Neuronal stem cell (in vitro differentiated cells): ENCODE measurements around the gene KCNJ1.

Experiments
- DNase-seq: peaks from one replicate; pipeline ENCODE4 v3.0.0-alpha.2; 2013; ENCODE audit warnings: low spot score
- H2AFZ ChIP-seq: one replicate; pipeline ENCODE4 v1.6.1; 2013; ENCODE audit warnings: mild to moderate bottlenecking, low read length, inconsistent platforms
- H2AK5ac ChIP-seq: 2 replicates; pipeline ENCODE4 v1.6.1; 2013; ENCODE audit warnings: low read depth, mild to moderate bottlenecking, inconsistent platforms, low read length, moderate library complexity, mixed read lengths
- H2BK120ac ChIP-seq: 2 replicates; pipeline ENCODE4 v1.6.1; 2013; ENCODE audit warnings: low read depth, mild to moderate bottlenecking, inconsistent platforms, low read length, moderate library complexity, mixed read lengths
- H2BK12ac ChIP-seq: one replicate; pipeline ENCODE4 v1.6.1; 2013; ENCODE audit warnings: low read length, inconsistent platforms
- H2BK15ac ChIP-seq: 2 replicates; pipeline ENCODE4 v1.6.1; 2013; ENCODE audit warnings: mild to moderate bottlenecking, low read length, inconsistent platforms, mixed read lengths
- H2BK5ac ChIP-seq: one replicate; pipeline ENCODE4 v1.6.1; 2013; ENCODE audit warnings: inconsistent platforms, mild to moderate bottlenecking, low read length, moderate library complexity
- H3K14ac ChIP-seq: one replicate; pipeline ENCODE4 v1.6.1; 2013; ENCODE audit warnings: low read length, inconsistent platforms
- H3K18ac ChIP-seq: 2 replicates; pipeline ENCODE4 v1.6.1; 2013; ENCODE audit warnings: low read length, inconsistent platforms
- H3K23ac ChIP-seq: 2 replicates; pipeline ENCODE4 v1.6.1; 2013; ENCODE audit warnings: low read depth, mild to moderate bottlenecking, mixed read lengths, low read length, inconsistent platforms; ENCODE audit not compliant: poor library complexity
- H3K27ac ChIP-seq: replicated peaks from 3 replicates; pipeline ENCODE4 v1.5.1; 2013; ENCODE audit warnings: low read length, inconsistent platforms
- H3K27me3 ChIP-seq, 3 experiments: 2 replicates each; pipeline ENCODE4 v1.6.1; 2013; ENCODE audit warnings: low read length in 3 of 3, mild to moderate bottlenecking in 2 of 3, inconsistent platforms in 1 of 3, low read depth in 1 of 3, mixed read lengths in 1 of 3, moderate library complexity in 1 of 3; ENCODE audit not compliant: control insufficient read depth in 3 of 3, insufficient read depth in 3 of 3
- H3K36me3 ChIP-seq, 2 donors: replicated peaks in 1 of 2; 2 replicates each; pipeline ENCODE4 v1.6.1; 2013; ENCODE audit warnings: low read length in 2 of 2; ENCODE audit not compliant: control insufficient read depth in 2 of 2, insufficient read depth in 2 of 2
- H3K4ac ChIP-seq: 2 replicates; pipeline ENCODE4 v1.6.1; 2013; ENCODE audit warnings: inconsistent platforms, mild to moderate bottlenecking, low read length, moderate library complexity
- H3K4me1 ChIP-seq, 2 donors: 1 replicate in 1 of 2; 2 replicates in 1 of 2; pipeline ENCODE4 v1.6.1; 2013; ENCODE audit warnings: low read length in 2 of 2, low read depth in 1 of 2; ENCODE audit not compliant: control insufficient read depth in 2 of 2, insufficient read depth in 1 of 2
- H3K4me2 ChIP-seq: one replicate; pipeline ENCODE4 v1.6.1; 2013; ENCODE audit warnings: mild to moderate bottlenecking, low read length, inconsistent platforms; ENCODE audit not compliant: insufficient read depth, poor library complexity, severe bottlenecking
- H3K4me3 ChIP-seq, 2 donors: 2 replicates each; pipeline ENCODE4 v1.5.1; 2013; ENCODE audit warnings: low read length in 2 of 2, mild to moderate bottlenecking in 2 of 2, inconsistent platforms in 1 of 2, moderate library complexity in 1 of 2
- H3K79me1 ChIP-seq: one replicate; pipeline ENCODE4 v1.6.1; 2013; ENCODE audit warnings: low read depth, mild to moderate bottlenecking, inconsistent platforms, low read length, moderate library complexity
- H3K9ac ChIP-seq: one replicate; pipeline ENCODE4 v1.6.1; 2013; ENCODE audit warnings: mild to moderate bottlenecking, low read depth, low read length, inconsistent platforms; ENCODE audit not compliant: poor library complexity
- H3K9me3 ChIP-seq, 2 donors: replicated peaks in 1 of 2; 2 replicates each; pipeline versions ENCODE3 to v1.6.1; 2013; ENCODE audit warnings: low read length in 2 of 2, mild to moderate bottlenecking in 2 of 2, inconsistent platforms in 1 of 2, low read depth in 1 of 2, mixed read lengths in 1 of 2, moderate library complexity in 1 of 2; ENCODE audit not compliant: control insufficient read depth in 2 of 2, insufficient read depth in 1 of 2
- H4K8ac ChIP-seq: one replicate; pipeline ENCODE4 v1.6.1; 2013; ENCODE audit warnings: low read depth, mild to moderate bottlenecking, inconsistent platforms, low read length, moderate library complexity
- H4K91ac ChIP-seq: one replicate; pipeline ENCODE4 v1.6.1; 2013; ENCODE audit warnings: low read length, low read depth, mild to moderate bottlenecking, inconsistent platforms; ENCODE audit not compliant: poor library complexity
- WGBS, 2 donors: extraction: QIAGEN DNeasy Blood & Tissue Kit; methylation state at CpG; one replicate each; pipeline ENCODE4 v1.1.7; 2013; ENCODE audit warnings: missing lambda C conversion rate in 2 of 2, mixed read lengths in 1 of 2; ENCODE audit not compliant: insufficient read length in 2 of 2, insufficient replicate concordance in 1 of 2; ENCODE audit errors: extremely low coverage in 2 of 2; 5-methylcytosine and 5-hydroxymethylcytosine counted together

KCNJ1 gene

DNA sequence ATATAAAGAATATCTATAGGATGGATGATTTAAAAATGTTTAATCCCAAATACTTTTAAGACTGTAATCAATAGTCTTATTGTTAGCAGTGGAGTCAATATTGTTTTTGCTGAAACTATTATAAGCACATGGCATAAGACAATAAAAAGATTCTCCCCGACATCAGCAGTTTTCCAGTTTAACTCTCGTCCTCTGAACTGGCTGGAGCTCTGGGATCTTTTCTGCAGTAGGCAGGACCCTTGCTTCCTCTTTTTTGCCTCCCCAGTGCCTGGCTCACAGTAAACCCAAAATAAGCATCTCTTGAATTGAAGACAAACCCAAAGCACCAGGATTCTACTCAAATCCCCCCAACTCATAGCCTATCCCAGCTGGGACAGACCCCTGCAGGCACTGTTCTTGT lies 32.9 kb downstream of the KCNJ1 start:
- H3K9me3 ChIP-seq, result no peaks in the 10 kb centered on the region
- no peak overlapping the region for H2AK5ac ChIP-seq
- H3K4me1 ChIP-seq, result peaks cover 3 to 20% of the 10 kb centered on the region in 2 donors
- H2BK15ac ChIP-seq, result no peak overlapping the region
- no peaks in the 10 kb centered on the region for H3K79me1 ChIP-seq
- H3K9ac ChIP-seq, result no peak overlapping the region
- no peak overlapping the region for H3K27ac ChIP-seq
- H2BK120ac ChIP-seq, result no peak overlapping the region
- H3K18ac ChIP-seq, result no peak overlapping the region
- no peak for DNase-seq
- H3K4ac ChIP-seq, result no peak overlapping the region
- H4K91ac ChIP-seq, result no peak overlapping the region
- no peak overlapping the region for H3K4me3 ChIP-seq
- H4K8ac ChIP-seq, result no peak overlapping the region
- no CpG with 5 or more reads among the region's 2 CpGs for WGBS, 2 donors
- H3K27me3 ChIP-seq, result no peaks in the 10 kb centered on the region
- H3K36me3 ChIP-seq, result no peaks in the 10 kb centered on the region
- no peak overlapping the region for H2BK12ac ChIP-seq
- no peak overlapping the region for H3K23ac ChIP-seq
- no peak overlapping the region for H2AFZ ChIP-seq
- H3K14ac ChIP-seq, result no peak overlapping the region
- no peak overlapping the region for H3K4me2 ChIP-seq
- H2BK5ac ChIP-seq, result no peak overlapping the region

DNA sequence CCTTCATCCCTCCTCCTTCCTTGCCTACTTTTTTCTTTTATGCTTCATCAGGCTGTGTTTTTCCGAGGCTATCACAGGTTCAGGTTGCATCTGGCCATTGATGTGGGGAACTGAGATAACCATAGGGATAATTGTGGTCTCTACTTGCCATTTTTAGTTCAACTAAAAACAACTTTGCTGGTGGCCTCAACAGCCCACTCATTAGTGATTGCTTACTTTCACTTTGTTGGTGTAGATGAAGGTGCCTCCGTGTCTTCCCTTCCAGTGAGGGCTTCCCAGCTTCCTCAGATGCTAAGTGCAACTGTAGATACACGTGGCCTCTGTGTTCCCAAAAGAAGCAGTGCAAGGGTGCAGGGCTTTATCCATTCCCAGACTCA lies 35.0 kb downstream of the KCNJ1 start:
- no peak overlapping the region for H2AFZ ChIP-seq
- H2BK15ac ChIP-seq, result no peak overlapping the region
- no peak overlapping the region for H4K91ac ChIP-seq
- no peak overlapping the region for H2BK120ac ChIP-seq
- no peak overlapping the region for H3K23ac ChIP-seq
- no peak overlapping the region for H3K27ac ChIP-seq
- no peak overlapping the region for H3K4me2 ChIP-seq
- peaks cover 3 to 20% of the 10 kb centered on the region in 2 donors for H3K4me1 ChIP-seq
- no peak overlapping the region for H4K8ac ChIP-seq
- no peaks in the 10 kb centered on the region for H3K27me3 ChIP-seq
- H3K9ac ChIP-seq, result no peak overlapping the region
- no peak for DNase-seq
- WGBS, 2 donors, result no CpG with 5 or more reads among the region's 3 CpGs
- H3K79me1 ChIP-seq, result no peaks in the 10 kb centered on the region
- H3K4me3 ChIP-seq, result no peak overlapping the region
- no peak overlapping the region for H3K18ac ChIP-seq
- H3K36me3 ChIP-seq, result no peaks in the 10 kb centered on the region
- H2BK5ac ChIP-seq, result no peak overlapping the region
- H3K4ac ChIP-seq, result no peak overlapping the region
- H3K9me3 ChIP-seq, result no peaks in the 10 kb centered on the region
- no peak overlapping the region for H3K14ac ChIP-seq
- H2AK5ac ChIP-seq, result no peak overlapping the region
- H2BK12ac ChIP-seq, result no peak overlapping the region

- Histone ChIP-seq H2BK12ac (no peak overlapping the region), H3K4me3 (no peak overlapping the region), H3K27ac (no peak overlapping the region), H3K23ac (no peak overlapping the region), H3K79me1 (no peaks in the 10 kb centered on the region), H3K18ac (no peak overlapping the region), H3K36me3 (no peaks in the 10 kb centered on the region), H3K4me1 (peaks cover 3 to 16% of the 10 kb centered on the region in 2 donors), H2AFZ (peak overlapping the region; percentile 56), H4K91ac (no peak overlapping the region), H2AK5ac (no peak overlapping the region), H3K4ac (no peak overlapping the region), H4K8ac (no peak overlapping the region), H2BK15ac (no peak overlapping the region), H3K14ac (no peak overlapping the region), H3K9me3 (no peaks in the 10 kb centered on the region), H3K27me3 (no peaks in the 10 kb centered on the region), H3K9ac (no peak overlapping the region), H2BK5ac (no peak overlapping the region), H3K4me2 (no peak overlapping the region), H2BK120ac (no peak overlapping the region)
- no CpG with 5 or more reads among the region's 14 CpGs for WGBS, 2 donors
- DNase-seq, result peak; percentile 84
Measured at GRCh38 chr11:128831174-128832120, 35.6 kb downstream of the KCNJ1 start.

DNA sequence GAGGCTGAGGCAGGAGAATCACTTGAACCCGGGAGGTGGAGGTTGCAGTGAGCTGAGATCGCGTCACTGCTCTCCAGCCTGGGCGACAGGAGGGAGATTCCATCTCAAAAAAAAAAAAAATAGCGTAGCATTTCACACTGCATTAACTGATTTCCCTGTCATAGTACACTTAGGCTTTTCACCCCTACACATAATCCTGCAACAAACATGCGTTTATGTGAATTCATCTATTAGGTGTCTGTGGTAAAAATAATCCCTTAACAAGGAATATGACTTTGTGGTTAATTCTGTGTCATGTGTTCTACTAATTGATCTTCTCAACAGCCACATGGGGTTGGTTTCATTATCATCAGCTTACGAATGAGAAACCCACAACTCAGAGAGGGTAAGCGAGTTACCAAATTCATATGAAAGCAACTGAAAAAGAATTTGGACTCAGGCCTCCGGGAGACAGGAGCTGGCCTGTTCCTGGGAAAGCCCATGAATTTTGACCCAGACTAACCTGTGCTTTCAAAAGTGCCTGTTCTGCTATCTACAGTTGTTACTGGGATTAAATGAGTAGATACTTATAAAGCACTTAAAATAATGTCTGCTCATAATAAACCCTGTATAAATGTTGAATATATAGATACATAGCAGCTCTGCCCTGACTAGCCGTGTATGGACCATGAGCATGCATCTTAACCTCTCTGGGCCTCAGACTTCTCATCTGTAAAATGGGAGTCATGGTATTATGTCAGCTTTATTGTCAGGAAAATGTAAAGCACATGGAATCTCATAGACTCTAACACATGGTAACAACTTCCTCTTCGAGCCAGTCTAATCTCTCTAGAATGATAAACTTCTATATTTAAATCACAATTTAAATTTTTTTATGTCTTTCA lies 36.6 kb downstream of the KCNJ1 start:
- H3K23ac ChIP-seq, result no peak overlapping the region
- H3K79me1 ChIP-seq, result no peaks in the 10 kb centered on the region
- H3K4ac ChIP-seq, result no peak overlapping the region
- no peaks in the 10 kb centered on the region for H3K36me3 ChIP-seq
- no peak overlapping the region for H2BK12ac ChIP-seq
- no peak overlapping the region for H3K4me3 ChIP-seq
- no peak overlapping the region for H3K4me2 ChIP-seq
- no peak overlapping the region for H4K91ac ChIP-seq
- H2AK5ac ChIP-seq, result no peak overlapping the region
- H3K27ac ChIP-seq, result no peak overlapping the region
- no peak overlapping the region for H2BK120ac ChIP-seq
- no peak overlapping the region for H2BK15ac ChIP-seq
- H2AFZ ChIP-seq, result no peak overlapping the region
- no peaks in the 10 kb centered on the region for H3K9me3 ChIP-seq
- H3K14ac ChIP-seq, result no peak overlapping the region
- H3K18ac ChIP-seq, result no peak overlapping the region
- DNase-seq, result no peak
- peaks cover 0 to 8% of the 10 kb centered on the region in 2 donors for H3K4me1 ChIP-seq
- no peak overlapping the region for H4K8ac ChIP-seq
- no peak overlapping the region for H2BK5ac ChIP-seq
- WGBS, 2 donors, result no CpG with 5 or more reads among the region's 11 CpGs
- H3K27me3 ChIP-seq, result no peaks in the 10 kb centered on the region
- no peak overlapping the region for H3K9ac ChIP-seq
